ENCODE measurements around the gene RPUSD1. TPM values are rescaled to one million over a fixed set of nuclear protein-coding genes. Genes with fewer than 3 reads are reported as not detected.

The RPUSD1 gene
- total RNA-seq, 1 experiment from 2014 or later: 45.1 TPM

DNA sequence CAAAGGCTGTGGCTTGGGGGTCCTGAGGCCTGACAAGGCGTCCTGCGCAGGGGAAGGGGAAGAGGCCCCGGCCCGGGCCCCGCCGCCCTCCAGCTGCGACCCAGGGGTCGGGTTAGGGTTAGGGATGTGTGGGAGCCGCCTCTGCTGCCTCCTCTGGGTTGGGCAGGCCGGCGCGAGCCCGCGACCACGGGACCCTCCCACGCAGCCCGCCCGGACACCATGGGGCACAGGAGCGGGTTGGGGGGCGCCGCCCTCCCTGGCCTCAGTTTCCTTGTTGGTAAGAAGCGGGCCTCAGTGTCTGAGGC is 47.8 kb downstream of the RPUSD1 start:
- H3K9me3 Mint-ChIP-seq: no peaks in the 10 kb centered on the region
- no peak for DNase-seq (ENCODE audit: low spot score)
- peak overlapping the region; percentile 74 for H3K4me3 Mint-ChIP-seq
- H3K27me3 Mint-ChIP-seq (ENCODE audit: low read depth): no peaks in the 10 kb centered on the region
- peaks cover 6% of the 10 kb centered on the region; the same call in 1 of the 2 replicates for H3K36me3 Mint-ChIP-seq
- ChIA-PET POLR2A (interaction anchor here (0.9 to 1.8 kb wide), 3 partner anchors 20 to 45 kb away, joined by 3 to 10 read pairs (median 4); partner anchors contain the start of genes ANTKMT and MSLN), CTCF (interaction anchor here (0.5 to 3.2 kb wide), 22 partner anchors 7 to 1042 kb away, joined by 3 to 28 read pairs (median 5); partner anchors contain the start of genes ANTKMT, CCDC78, CHTF18 and HAGHL)
- H3K27ac Mint-ChIP-seq: no peak overlapping the region
- TF ChIP-seq, protein P1, sequence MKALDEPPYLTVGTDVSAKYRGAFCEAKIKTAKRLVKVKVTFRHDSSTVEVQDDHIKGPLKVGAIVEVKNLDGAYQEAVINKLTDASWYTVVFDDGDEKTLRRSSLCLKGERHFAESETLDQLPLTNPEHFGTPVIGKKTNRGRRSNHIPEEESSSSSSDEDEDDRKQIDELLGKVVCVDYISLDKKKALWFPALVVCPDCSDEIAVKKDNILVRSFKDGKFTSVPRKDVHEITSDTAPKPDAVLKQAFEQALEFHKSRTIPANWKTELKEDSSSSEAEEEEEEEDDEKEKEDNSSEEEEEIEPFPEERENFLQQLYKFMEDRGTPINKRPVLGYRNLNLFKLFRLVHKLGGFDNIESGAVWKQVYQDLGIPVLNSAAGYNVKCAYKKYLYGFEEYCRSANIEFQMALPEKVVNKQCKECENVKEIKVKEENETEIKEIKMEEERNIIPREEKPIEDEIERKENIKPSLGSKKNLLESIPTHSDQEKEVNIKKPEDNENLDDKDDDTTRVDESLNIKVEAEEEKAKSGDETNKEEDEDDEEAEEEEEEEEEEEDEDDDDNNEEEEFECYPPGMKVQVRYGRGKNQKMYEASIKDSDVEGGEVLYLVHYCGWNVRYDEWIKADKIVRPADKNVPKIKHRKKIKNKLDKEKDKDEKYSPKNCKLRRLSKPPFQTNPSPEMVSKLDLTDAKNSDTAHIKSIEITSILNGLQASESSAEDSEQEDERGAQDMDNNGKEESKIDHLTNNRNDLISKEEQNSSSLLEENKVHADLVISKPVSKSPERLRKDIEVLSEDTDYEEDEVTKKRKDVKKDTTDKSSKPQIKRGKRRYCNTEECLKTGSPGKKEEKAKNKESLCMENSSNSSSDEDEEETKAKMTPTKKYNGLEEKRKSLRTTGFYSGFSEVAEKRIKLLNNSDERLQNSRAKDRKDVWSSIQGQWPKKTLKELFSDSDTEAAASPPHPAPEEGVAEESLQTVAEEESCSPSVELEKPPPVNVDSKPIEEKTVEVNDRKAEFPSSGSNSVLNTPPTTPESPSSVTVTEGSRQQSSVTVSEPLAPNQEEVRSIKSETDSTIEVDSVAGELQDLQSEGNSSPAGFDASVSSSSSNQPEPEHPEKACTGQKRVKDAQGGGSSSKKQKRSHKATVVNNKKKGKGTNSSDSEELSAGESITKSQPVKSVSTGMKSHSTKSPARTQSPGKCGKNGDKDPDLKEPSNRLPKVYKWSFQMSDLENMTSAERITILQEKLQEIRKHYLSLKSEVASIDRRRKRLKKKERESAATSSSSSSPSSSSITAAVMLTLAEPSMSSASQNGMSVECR (CRISPR knock-in tag; IDR thresholded peaks at IDR 0.05; ENCODE audit: borderline replicate concordance): no peak
- no peak for TF ChIP-seq NFATC4 (CRISPR knock-in tag; IDR thresholded peaks at IDR 0.05)
- TF ChIP-seq, protein P2, sequence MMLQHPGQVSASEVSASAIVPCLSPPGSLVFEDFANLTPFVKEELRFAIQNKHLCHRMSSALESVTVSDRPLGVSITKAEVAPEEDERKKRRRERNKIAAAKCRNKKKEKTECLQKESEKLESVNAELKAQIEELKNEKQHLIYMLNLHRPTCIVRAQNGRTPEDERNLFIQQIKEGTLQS (CRISPR knock-in tag; conservative IDR thresholded peaks at IDR 0.05): no peak
- no peak for TF ChIP-seq ELF4 (CRISPR knock-in tag; IDR thresholded peaks at IDR 0.05; ENCODE audit: low read depth)
- no peak for TF ChIP-seq HMGA2 (CRISPR knock-in tag; IDR thresholded peaks at IDR 0.05)
- no peak for TF ChIP-seq ZNF416 (CRISPR knock-in tag; IDR thresholded peaks at IDR 0.05)
- TF ChIP-seq RORB (CRISPR knock-in tag; IDR thresholded peaks at IDR 0.05): no peak
- no peak for ATAC-seq
- peaks cover 14% of the 10 kb centered on the region for H3K4me1 Mint-ChIP-seq

DNA sequence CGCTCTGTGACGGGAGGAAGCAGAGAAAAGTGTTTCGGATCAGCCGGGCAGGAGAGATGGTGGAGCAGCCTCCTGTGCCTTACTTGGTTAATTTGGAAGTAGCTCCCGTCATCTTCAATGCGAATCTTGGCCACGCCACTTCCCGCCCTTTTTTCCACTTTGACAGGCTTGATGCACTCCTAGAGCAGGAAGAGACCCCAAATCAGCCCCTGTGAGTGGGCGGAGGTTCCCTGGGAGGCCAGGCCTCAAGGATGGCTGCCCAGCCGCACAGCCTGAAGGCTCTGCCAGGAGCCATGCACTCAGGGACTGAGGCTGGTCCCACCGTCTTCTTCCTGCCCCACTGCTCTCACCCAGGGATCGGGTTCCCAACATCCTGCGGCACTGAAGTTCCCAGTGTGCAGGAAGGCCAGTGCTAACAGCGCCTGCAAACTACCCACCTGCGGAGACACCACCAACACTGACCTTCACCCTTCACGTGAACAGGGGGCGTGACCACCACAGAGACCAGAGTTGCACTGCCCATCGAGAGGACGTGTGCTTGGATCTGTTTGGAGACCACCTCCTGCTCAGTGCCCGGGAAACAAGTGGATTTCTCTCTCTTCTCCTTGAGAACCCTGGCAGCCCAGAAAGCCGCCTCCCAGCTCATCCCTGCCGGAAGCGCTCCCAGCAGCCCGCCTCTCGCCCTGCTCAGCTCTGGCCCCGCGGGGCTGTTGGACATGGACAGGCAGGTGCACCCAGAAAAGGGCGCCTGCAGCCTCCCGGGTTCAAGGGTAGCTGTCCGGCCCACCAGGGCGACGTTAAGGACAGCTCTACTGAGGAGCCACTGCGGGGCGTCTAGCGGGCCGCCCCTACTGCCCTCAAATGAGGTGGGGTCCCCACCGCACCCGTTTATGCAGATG is 48.4 kb downstream of the RPUSD1 start:
- DNase-seq (ENCODE audit: low spot score): no peak
- Mint-ChIP-seq H3K9me3 (no peaks in the 10 kb centered on the region), H3K4me3 (peak overlapping the region; percentile 74), H3K27me3 (ENCODE audit: low read depth) (no peaks in the 10 kb centered on the region), H3K27ac (peak overlapping the region; percentile 7; the same call in 1 of the 2 replicates), H3K4me1 (peaks cover 14% of the 10 kb centered on the region), H3K36me3 (peaks cover 9% of the 10 kb centered on the region; the same call in 1 of the 2 replicates)
- no peak for ATAC-seq
- TF ChIP-seq, protein P3, sequence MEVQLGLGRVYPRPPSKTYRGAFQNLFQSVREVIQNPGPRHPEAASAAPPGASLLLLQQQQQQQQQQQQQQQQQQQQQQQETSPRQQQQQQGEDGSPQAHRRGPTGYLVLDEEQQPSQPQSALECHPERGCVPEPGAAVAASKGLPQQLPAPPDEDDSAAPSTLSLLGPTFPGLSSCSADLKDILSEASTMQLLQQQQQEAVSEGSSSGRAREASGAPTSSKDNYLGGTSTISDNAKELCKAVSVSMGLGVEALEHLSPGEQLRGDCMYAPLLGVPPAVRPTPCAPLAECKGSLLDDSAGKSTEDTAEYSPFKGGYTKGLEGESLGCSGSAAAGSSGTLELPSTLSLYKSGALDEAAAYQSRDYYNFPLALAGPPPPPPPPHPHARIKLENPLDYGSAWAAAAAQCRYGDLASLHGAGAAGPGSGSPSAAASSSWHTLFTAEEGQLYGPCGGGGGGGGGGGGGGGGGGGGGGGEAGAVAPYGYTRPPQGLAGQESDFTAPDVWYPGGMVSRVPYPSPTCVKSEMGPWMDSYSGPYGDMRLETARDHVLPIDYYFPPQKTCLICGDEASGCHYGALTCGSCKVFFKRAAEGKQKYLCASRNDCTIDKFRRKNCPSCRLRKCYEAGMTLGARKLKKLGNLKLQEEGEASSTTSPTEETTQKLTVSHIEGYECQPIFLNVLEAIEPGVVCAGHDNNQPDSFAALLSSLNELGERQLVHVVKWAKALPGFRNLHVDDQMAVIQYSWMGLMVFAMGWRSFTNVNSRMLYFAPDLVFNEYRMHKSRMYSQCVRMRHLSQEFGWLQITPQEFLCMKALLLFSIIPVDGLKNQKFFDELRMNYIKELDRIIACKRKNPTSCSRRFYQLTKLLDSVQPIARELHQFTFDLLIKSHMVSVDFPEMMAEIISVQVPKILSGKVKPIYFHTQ (CRISPR knock-in tag; IDR thresholded peaks at IDR 0.05): no peak
- TF ChIP-seq, protein P4, sequence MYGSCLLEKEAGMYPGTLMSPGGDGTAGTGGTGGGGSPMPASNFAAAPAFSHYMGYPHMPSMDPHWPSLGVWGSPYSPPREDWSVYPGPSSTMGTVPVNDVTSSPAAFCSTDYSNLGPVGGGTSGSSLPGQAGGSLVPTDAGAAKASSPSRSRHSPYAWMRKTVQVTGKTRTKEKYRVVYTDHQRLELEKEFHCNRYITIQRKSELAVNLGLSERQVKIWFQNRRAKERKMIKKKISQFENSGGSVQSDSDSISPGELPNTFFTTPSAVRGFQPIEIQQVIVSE (CRISPR knock-in tag; IDR thresholded peaks at IDR 0.05; ENCODE audit: borderline replicate concordance): no peak
- CTCF ChIA-PET: interaction anchor here (0.5 to 3.2 kb wide), 21 partner anchors 11 to 1043 kb away, joined by 3 to 28 read pairs (median 5); partner anchors contain the start of genes ANTKMT, CCDC78, CHTF18 and HAGHL
- POLR2A ChIA-PET: interaction anchor here (0.9 to 1.8 kb wide), 3 partner anchors 19 to 45 kb away, joined by 3 to 10 read pairs (median 4); partner anchors contain the start of genes ANTKMT and MSLN

DNA sequence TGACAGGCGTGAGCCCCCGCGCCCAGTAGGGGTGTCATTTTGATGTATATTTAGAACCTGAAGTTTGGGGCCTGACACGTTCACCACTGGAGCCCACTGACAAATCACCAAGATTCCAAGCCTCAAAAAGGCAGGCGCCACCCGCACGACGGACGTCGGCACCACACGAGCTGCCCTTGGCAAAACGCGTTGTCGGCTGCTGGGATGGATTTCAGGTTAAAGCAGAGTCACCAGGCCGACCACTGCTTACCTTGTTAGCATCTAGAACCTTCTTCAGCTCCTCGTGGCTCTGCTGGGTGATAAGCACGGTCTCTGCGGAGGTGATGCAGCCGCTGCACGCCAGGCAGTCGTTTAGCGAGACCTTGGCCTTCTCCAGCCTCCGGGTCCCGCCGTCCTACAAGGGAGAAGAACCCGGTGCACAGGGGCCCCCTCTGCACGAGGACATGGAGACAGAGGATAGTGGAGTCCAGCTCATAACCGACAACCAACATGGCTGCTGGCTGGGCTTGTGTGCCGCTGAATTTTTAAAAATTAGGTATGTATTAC is 51.2 kb downstream of the RPUSD1 start:
- Mint-ChIP-seq H3K27me3 (ENCODE audit: low read depth) (no peaks in the 10 kb centered on the region), H3K4me3 (no peak overlapping the region), H3K9me3 (no peaks in the 10 kb centered on the region), H3K36me3 (peaks cover 9% of the 10 kb centered on the region; the same call in 1 of the 2 replicates), H3K27ac (no peak overlapping the region), H3K4me1 (peaks cover 14% of the 10 kb centered on the region)
- DNase-seq (ENCODE audit: low spot score) (no peak), ATAC-seq (no peak)
- ChIA-PET POLR2A (no interaction called here), CTCF (interaction anchor here (0.8 to 1.7 kb wide), 7 partner anchors 9 to 89 kb away, joined by 3 to 5 read pairs (median 3); partner anchors contain the start of gene CCDC78)
- no peak for TF ChIP-seq TEAD4 (CRISPR knock-in tag; IDR thresholded peaks at IDR 0.05)
- TF ChIP-seq, protein P5, sequence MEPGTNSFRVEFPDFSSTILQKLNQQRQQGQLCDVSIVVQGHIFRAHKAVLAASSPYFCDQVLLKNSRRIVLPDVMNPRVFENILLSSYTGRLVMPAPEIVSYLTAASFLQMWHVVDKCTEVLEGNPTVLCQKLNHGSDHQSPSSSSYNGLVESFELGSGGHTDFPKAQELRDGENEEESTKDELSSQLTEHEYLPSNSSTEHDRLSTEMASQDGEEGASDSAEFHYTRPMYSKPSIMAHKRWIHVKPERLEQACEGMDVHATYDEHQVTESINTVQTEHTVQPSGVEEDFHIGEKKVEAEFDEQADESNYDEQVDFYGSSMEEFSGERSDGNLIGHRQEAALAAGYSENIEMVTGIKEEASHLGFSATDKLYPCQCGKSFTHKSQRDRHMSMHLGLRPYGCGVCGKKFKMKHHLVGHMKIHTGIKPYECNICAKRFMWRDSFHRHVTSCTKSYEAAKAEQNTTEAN (CRISPR knock-in tag; IDR thresholded peaks at IDR 0.05): no peak
- no peak for TF ChIP-seq TP53 (CRISPR knock-in tag; IDR thresholded peaks at IDR 0.05)
- no peak for TF ChIP-seq GRHL2 (CRISPR knock-in tag; IDR thresholded peaks at IDR 0.05; ENCODE audit: insufficient replicate concordance, severe bottlenecking)
- no peak for TF ChIP-seq ESRRA (CRISPR knock-in tag; IDR thresholded peaks at IDR 0.05; ENCODE audit: borderline replicate concordance)
- TF ChIP-seq, protein P6, sequence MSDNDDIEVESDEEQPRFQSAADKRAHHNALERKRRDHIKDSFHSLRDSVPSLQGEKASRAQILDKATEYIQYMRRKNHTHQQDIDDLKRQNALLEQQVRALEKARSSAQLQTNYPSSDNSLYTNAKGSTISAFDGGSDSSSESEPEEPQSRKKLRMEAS (CRISPR knock-in tag; IDR thresholded peaks at IDR 0.05): no peak
- no peak for TF ChIP-seq SMAD3 (CRISPR knock-in tag; IDR thresholded peaks at IDR 0.05; ENCODE audit: borderline replicate concordance)
